IPS-NIHi7 (cell line): ENCODE results near the gene DNAJC5.
"Not testable (repeated sequence)": the region's sequence is repeated elsewhere in the genome, so short reads cannot be mapped to it uniquely, and the experiment has no call there.

Experiments
- DNase-seq: peaks from one replicate; pipeline ENCODE4 v3.0.0; 2012; ENCODE audit warnings: mixed read lengths; ENCODE audit errors: extremely low spot score

The DNAJC5 gene, protein sequence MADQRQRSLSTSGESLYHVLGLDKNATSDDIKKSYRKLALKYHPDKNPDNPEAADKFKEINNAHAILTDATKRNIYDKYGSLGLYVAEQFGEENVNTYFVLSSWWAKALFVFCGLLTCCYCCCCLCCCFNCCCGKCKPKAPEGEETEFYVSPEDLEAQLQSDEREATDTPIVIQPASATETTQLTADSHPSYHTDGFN

DNA sequence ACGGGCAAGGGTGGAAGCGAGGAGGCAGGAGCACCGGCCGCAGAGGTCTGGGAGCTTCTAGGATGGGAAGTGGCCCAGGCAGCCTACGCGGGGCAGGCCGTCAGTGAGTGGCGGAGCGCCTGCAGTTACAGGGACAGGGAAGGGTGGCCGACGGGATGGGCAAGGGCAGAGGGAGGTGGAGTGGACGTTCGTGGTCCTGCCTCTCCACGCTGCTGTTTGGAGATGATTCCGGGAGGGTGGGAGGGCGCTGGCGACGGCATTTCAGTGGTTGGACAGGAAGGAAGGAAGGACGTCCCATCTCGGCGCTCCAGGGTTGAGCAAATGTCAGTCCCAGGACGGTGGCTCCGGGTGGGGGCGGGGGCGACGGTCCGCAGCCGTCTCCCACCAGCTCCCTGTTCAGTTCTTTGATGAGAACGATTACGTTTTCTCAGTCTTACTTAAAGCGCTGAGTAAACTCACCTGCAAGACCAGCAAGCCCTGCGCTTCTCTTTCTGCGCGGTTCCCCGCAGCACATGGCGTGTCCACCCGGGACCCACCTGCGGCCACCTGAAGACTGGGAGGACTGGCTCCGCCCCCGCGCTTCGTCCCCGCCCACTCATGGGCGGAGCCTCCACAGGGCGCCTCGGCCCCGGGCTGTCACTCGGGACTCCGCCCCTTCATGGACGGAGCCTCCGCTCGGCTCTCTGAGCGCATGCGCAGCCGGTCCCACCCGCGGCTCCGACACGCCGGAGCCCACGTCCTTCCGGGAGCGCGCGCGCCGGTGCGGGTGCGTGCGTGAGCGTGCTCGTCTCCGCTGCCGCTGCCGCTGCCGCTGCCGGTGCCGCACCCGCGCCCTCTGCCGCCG is at the start of gene DNAJC5:
Gene DNAJC5 (plus strand): TSS at position 769 of the 844 bp plus-strand sequence. CDS start 33,220 bp downstream, outside the sequence.
- DNase-seq, result peak; percentile 100

DNA sequence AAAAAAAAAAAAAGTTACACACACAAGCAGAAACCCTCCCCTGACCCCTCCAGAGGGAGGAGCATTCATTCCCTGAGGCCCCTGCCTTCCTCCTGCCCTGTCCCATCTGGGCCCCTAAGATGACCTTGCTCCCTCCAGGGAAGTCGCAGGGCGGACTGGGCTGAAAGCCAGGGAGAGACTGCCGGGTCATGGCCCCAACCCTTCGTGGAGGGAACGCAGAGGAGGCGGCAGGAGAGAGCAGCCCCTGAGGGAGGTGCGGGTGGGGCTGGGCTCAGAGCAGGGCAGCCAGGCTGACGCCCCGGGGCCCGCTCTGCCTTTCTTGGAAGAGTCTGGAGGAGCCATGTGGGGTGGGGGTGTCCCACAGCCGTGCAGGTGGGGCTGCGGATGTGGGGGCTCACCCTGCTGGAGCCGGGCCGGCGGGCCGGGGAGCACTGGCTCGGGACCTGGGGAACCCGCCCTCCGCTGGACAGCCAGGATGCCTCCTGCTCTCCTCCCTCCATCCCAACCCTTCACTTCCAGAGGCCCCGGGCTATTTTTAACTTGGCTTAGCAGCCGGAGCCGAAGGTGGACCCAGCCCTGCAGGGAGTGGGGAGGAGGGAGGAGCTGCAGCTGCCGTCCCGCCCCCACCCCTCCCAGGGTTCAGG is 48.7 kb upstream of the DNAJC5 start:
- DNase-seq, result peak; percentile 79

DNA sequence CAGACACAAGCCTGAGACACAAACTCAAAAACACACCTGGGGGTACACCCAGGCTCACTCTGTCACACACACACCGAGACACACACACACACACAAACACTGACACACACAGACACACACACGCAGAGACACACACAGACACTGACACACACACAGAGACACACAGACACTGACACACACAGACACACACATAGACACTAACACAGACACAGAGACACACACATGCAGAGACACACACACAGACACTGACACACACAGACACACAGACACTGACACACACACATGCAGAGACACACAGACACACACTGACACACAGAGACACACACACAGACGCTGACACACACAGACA is 48.1 kb upstream of the DNAJC5 start:
- no peak for DNase-seq

DNA sequence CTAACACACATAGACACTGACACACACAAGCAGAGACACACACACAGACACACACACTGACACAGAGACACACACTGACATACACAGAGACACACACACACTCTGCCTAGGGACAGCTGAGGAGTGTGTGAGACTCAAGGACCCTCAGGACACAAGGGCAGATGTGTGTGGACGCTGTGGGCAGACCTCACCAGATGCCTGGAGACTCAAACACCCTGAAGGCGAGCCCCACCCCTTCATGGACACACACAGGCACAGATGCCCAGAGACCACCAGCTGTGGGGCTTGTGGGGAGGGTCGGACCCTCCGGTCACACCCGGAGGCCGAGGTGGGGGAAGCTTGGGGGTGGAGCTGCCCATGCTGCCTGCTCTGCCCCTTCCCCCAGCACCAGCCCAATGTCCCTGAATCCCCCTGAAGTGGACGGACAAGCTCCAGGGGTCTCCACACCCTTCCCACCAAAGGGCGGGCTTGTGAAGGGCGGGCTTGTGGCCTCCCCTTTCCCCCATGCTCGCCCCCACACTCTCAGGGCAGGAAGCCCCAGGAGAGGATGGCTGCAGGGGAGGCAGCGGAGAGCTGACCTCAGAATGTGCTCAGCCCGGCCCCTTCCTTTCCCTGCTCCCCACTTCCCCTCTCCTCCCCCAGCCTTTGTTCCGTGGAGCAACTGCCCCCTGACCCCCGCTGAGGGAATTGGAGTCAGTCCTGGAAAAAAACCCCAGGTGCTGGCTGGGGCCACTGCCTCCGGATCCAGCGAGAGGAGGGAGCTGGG is 47.5 kb upstream of the DNAJC5 start:
- peak; percentile 64 for DNase-seq

DNA sequence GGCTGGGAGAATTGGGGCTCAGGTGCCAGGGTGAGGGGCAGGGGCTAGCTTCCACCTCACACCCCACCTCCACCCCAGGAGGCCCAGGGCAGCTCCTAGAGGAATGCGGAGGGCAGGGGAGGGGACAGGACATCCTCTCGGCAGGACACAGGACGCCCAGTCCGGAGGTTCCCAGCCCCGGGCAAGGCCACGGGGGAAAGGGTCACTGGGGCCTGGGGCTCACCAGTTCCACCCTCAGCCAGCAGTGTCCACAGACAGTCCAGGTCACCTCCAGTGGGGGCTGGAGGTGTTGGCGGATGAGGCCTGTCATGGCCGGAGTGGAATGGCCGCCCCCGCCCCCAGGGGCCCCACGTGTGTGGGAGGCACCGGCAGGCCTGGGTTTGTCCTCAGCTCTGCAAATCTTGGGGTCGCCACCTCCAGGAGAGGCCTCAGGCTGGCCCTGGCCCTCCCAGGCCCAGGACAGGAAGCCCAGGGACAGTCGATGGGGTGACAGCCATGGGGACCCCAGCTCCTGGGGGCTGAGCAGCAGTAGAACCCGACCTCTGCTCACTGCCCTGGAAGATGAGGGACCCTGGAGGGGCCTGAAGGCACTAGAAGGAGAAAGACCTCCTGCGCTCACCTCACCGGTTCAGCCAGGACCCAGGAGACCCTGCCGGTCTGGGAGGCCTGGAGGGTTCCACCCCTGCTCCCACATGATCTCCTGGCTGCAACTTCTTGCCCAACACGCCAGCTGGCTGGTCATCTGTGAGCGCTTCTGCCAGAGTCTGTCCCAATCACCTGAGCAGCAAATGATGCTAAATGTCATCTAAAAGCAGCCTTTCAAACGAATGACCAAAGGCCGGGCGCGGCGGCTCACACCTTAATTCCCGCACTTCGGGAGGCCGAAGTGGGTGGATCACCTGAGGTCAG is 46.7 kb upstream of the DNAJC5 start:
- DNase-seq, result no peak

DNA sequence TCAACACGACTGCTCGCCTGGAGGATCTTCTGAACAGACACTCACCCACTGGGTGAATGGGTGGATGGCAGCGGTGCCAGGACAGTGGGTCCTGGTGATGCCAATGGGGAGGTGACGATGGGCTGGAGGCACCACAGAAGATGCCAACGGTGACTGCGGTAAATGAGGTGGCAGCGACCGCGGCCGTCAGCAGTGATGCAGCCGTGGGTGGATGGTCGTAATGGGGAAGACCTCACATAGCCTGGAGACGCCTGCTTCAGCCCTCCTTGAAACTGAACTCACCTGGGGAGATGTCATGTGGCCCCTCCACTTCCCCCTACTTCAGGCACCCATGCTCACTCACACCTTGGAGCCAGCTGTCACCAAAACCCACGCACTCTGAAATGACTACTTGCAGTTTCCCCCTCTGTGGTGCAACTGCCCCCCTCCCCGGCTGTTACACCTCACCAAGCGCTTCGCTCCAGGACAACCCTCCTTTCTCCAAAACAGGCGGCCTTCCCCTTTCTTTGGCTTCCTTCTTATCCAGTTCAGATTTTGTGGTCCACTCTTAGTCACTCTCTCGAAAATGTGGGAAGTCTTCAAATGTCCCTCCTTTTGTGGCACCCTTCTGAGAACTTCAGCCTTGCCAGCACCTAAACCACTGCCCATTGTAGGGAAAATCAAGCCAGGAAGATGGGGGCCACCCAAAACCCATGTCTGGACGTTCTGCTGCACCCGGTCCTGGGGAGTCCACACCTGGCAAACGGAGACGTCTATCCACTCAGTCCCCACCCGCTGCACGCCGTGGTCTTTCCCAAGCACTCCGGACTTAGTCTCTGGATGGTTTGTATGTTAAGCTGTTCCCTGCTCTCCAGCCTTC is 44.0 kb upstream of the DNAJC5 start:
- no peak for DNase-seq

DNA sequence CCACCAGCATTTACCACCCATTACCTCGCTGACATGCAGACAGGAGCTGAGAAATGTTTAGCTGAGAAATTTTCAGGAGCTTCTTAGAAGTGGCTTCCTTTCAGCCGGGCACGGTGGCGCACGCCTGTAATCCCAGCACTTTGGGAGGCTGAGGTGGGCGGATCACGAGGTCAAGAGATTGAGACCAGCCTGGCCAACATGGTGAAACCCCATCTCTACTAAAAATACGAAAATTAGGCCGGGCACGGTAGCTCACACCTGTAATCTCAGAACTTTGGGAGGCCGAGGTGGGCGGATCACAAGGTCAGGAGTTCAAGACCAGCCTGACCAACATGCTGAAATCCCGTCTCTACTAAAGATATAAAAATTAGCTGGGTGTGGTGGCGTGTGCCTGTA is 43.4 kb upstream of the DNAJC5 start:
- DNase-seq, result not testable (repeated sequence)

DNA sequence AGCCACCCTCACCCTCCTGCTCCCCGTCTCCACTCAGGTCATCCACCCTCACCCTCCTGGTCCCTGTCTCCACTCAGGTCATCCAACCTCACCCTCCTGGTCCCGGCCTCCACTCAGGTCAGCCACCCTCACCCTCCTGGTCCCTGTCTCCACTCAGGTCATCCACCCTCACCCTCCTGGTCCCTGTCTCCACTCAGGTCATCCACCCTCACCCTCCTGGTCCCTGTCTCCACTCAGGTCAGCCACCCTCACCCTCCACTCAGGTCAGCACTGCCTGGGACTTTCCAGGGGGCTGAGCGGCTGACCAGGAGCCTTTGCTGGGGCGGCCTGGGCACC is 41.2 kb upstream of the DNAJC5 start:
- DNase-seq, result not testable (repeated sequence)

DNA sequence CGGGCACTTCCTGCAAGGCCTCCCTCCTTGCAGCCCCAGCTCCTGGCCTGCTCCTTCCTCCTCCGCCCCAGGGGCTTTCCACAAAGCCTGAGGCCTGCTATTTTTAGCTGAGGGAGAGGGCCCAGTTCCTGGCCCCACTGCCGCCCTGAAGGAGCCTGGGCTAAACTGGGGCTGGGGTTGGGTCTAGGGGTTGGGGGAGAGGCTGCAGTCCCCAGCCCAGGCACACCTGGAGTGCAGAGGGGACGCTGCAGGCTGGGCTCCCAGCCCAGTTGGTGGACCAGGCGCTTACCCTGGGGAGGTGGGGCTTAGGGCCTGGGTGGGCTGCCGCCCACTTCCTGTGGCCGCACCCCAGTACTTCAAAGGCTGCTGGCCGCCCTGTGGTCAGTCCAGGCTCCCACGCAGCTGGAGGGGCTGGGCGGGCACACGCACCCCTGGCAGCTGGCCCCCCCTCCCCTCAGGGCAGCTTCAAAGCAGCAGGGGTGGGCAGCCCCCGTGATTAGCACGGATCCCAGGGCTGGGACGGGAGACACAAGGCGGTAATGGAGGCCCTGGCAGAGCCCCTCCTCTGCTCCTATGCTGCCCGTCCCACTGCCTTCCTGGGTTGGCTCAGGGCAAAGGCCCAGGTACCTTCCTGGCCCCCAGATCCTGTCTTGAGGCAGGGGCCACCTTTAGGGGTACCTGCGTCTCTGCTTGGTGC is 40.7 kb upstream of the DNAJC5 start:
- peak; percentile 37 for DNase-seq

DNA sequence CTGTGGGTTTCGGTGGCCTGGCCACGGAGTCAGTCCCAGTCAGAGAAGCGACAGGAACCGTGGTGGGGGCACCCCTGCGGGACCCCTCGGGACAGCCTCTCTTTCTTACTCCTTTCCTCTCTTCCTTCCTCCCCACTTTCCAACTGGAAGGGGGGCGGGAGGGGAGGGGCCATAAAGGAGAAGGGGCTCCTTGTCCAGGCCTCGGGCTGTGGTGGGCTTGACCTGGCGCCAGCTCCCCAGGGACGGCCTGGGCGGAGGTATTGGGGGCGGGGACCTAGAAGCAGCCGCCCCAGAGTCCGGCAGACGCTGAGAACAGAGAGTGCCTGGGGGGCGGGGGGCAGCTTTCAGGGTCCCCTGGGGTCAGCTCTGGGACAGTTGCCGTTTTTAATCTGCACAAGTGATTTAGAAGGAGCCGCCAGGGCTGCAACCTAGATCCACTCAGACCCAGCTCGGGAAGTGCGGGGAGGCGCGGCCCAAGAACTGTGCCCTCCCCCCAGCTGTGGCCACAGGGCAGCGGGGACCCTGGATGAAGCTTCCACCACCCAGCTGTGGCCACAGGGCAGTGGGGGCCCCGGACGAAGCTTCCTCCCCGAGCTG is 40.1 kb upstream of the DNAJC5 start:
- DNase-seq, result peak; percentile 25

DNA sequence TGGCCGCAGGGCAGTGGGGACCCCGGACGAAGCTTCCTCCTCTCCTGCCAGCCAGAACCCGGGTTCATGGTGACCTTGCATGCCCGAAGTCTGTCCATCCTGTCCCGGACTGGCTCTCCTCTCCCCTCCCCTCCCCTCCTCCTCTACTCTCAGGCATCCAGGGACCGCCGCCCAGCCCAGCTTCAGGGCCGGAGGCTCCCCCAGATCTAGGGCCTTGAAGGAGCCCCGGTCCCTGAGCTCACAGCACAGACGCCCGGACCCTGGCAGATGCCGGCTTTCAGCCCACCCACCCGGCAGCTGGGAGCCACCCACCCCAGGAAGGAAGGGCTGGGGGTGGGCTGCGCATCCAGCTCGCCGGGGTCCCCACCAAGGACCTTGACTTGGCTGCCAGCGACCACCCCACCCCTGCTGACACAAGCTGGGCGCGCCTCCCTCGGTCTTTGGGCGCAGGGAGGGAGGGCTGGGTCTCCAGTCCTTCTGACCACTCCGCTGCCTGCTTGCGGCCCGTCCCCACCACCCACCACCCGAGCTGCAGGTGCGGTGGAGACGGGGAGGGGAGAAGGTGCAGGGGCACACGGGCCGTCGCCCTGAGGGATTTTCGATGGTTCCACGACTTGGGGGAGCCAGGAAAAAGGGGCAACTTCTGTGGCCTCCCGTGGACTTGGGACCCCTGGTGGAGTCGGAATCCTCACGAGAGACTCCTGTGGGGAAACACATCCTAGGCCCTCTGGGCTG is 39.4 kb upstream of the DNAJC5 start:
- DNase-seq, result peak; percentile 35

DNA sequence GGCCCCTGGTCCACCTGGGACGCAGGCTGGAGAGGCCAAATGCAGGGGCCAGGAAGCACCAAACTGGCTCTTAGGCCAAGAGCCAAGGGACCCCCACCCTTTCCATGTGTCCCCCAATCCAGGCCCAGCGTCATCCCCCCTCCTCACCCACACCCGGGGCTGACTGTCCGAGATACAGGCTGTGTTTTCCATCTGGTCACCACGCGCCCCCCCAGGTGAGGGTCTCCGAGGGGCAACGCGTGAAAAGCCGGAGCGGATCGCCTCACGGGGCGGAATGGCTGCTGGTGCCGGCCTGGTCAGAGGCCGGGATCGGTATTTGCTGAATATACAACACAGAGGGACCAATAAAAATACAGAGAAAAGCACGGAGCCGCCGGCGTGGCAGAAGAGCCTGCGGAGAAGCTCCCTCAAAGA is 38.8 kb upstream of the DNAJC5 start:
- peak; percentile 48 for DNase-seq

DNA sequence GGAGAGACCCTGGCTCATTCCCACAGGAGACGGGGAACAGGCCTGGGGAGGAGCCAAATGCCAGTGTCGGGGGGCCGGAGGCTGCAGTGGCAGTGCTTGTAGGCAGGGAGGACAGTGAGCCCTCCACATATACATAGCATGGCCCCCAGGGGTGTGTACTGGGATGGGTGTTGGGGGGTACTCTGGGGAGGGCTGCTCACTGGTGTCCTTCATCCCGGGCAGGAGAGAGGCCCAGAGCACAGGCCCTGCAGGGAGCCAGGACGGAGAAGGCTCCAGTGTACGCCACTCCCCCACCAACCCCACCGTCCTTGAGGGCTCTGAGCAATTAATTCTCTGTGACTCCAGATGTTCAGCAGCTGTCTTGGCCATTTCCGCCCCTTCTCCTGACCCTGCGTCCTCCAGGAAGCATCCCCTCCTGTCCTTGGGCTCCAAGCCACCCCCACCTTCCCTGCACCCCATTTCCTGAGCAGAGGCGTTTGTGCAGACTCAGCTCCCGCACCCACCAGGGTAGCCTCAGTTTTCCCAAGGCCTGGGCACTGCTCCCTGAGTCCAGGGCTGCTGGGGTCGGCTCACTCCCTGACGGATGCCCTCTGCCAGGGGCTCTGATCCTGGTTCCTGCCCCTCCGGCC is 37.0 kb upstream of the DNAJC5 start:
- no peak for DNase-seq

DNA sequence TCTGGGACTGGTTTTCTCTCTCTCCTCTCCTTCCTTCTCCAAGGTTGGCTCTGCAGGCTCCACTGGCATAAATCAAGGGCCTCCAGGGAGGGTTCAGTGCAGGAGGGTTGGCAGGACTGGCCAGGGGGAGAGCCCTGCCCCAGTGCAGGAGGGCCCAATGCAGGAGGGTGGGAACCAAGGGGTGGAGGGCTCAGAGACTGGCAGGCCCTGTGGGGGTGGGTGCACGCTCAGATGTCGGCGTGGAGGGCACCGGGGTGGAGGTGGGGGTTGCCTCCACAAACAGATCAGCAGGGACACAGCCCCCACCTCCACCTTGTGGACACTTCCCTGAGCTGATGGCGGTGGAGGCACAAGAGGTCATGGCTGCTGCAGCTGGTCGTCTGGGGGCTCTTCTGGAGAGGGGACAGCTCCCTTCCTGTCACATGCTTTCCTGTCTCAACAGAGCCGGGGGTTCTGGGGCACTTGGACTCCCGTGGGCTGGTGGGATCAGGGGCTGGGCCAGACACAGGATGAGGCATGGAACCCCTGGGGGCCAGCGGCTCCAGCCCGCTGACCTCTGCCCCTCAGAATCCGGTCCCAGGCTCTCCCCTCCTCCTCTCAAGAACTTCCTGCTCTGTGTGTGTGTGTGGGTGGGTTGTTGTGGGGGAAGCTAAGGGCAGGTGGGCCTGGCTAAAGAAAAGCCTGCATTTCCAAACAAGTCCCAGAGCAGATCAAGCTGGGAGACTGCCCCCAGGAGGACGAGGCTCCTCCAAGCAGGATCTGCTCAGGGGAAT is 36.3 kb upstream of the DNAJC5 start:
- DNase-seq, result peak; percentile 77

DNA sequence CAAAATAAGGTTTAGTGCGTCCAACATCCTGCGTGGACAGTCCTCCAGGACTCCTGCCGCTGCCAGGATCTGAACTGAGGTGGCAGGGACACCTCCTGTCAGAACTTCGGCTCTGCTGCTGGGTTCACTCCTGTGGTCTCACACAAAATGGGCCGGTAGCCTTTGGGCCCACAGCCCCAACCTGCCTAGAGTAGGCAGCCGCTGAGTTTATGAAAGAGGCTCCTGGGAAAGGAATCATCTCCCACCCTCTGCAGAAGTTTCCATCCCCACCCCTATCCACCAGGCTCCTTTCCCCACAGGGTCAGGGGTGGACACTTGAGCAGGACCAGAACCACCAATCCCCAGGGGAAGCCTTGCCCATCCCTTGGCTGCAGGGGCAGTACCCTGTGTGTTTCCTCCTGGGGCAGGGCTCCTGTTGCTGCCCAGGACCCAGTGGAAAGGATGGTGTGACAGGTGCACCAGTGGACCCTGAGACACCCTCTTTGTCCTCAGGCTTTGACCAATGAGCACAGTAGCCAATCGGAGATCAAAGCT is 35.7 kb upstream of the DNAJC5 start:
- DNase-seq, result no peak

DNA sequence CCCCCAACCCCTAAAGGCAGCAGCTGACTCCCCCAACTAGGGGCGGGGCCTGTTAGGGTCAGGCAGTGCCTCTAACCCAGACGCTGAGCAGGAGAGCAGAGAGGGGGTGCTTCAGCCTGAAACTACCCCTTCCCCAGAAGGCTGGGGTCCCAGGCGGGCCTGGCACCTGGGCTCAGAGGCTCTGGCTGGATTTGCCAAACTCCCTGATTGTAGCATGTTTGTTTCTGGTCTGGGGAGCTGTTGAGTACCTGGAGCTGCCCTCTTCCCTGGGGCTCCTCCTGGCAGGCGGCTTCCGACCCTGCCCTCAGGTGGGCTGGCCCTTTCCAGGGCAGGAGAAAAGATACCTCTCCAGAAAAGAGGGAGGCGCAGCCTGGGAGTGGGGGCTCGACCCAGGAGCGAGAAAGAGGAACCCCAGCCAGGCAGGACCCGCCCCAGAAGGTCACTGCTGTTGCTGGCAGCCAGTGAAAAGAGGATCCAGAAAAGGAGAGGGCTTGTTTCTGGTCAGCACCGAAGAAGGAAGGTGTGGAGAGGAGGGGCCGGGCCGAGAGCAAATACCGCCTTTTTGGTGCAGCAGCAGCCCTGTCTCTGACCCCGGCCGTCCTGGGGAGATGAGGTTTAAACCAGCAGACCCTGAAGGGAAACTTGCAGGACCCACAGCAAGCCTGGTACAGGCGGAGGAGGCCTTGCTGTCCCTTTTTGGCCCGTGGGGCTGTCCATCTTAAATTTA is 34.4 kb upstream of the DNAJC5 start:
- DNase-seq, result no peak
